ENCODE data around the gene NUP210.

GRCh38 chr3:13278783-13279531 is 141.2 kb downstream of the NUP210 start:
- no peak for TF ChIP-seq GATA3 (IDR thresholded peaks at IDR 0.05; ENCODE audit: low read depth, low read length)
- TF ChIP-seq GATA2 (IDR thresholded peaks at IDR 0.05; ENCODE audit: low read depth, low read length), result no peak
